Activated naive CD8-positive, alpha-beta T cell treated with anti-CD3 and anti-CD28 coated beads for 36 hours (primary cell): ENCODE data around the gene NID2. TPM values are rescaled to one million over a fixed set of nuclear protein-coding genes. Genes with fewer than 3 reads are reported as not detected.
A peak's percentile ranks its signal among the peaks of the same experiment; 100 is the strongest.

Experiments
- DNase-seq: peaks from one replicate; pipeline ENCODE4 v3.0.0; 2021
- H3K27ac Mint-ChIP-seq: one replicate; pipeline ENCODE4 v1.8.0; 2022; ENCODE audit warnings: mild to moderate bottlenecking, moderate library complexity, mixed read lengths
- H3K27me3 Mint-ChIP-seq: one replicate; pipeline ENCODE4 v1.8.0; 2022; ENCODE audit warnings: mild to moderate bottlenecking, mixed read lengths
- H3K36me3 Mint-ChIP-seq: one replicate; pipeline ENCODE4 v1.8.0; 2021; ENCODE audit warnings: mild to moderate bottlenecking, mixed read lengths
- H3K4me1 Mint-ChIP-seq: one replicate; pipeline ENCODE4 v1.8.0; 2021; ENCODE audit warnings: mixed read lengths
- H3K4me3 Mint-ChIP-seq: one replicate; pipeline ENCODE4 v1.8.0; 2022; ENCODE audit warnings: mild to moderate bottlenecking, moderate library complexity, mixed read lengths
- H3K9me3 Mint-ChIP-seq: one replicate; pipeline ENCODE4 v1.8.0; 2022; ENCODE audit warnings: mixed read lengths
- total RNA-seq, 2 experiments: library from RNA; stranded (reverse); gene quantifications; one replicate each; pipeline ENCODE4 v1.2.3, GENCODE V29; 2021

NID2 gene
- total RNA-seq, 2 experiments from 2014 or later, result not detected

DNA sequence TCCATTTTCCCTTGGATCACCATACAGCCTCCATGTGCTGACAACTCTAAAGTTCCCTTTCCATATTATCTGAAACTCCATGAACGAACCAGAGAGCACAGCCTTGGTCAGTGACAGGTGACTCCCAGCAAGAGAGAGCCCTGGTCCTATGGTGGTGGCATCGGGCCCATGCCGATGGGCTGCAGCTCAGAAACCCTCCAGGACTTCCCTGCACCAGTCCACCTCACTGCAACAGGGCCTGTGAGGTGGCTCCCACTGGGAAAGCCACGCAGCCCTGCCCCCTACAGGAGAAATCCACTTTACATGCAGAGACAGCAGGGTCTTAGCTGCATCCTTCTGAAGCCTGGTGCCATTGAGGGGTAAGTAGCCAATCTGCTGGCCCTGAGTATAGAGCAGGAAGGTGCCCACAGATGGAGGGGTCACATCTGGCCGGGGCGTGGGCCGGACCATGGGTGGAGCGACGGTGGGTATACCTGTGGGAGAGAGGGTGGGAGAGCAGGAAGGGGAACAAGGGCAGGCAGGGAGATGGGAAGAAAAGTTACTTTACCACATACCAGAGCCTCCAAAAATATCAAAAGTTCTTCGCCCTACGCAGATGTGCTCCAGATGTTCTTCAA, 54.8 kb downstream of the NID2 start:
- no peak overlapping the region for H3K4me3 Mint-ChIP-seq
- peaks cover 19% of the 10 kb centered on the region for H3K27me3 Mint-ChIP-seq
- H3K9me3 Mint-ChIP-seq, result no peaks in the 10 kb centered on the region
- no peak overlapping the region for H3K27ac Mint-ChIP-seq
- H3K36me3 Mint-ChIP-seq, result peaks cover 9% of the 10 kb centered on the region
- no peak for DNase-seq
- no peaks in the 10 kb centered on the region for H3K4me1 Mint-ChIP-seq

DNA sequence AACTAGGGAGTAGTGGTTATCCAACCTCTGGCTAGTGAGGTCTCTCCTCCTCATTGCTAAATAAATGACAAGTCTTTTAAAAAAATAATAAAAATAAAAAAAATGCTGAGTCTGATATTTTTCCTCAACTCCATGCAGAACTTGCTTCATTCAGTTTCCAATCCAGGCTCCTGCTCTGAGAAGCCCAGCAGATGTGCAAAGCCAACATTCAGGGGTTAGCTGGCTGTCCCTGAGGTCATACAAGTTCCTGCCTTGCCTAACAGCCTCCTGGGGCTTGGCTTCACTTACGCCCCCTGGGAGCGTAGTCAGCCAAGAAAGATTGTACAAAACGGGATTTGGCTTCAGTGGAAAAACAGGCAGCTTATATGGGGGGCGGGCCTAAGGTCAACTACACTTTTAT, 56.2 kb downstream of the NID2 start:
- no peak overlapping the region for H3K27ac Mint-ChIP-seq
- no peaks in the 10 kb centered on the region for H3K9me3 Mint-ChIP-seq
- peaks cover 19% of the 10 kb centered on the region for H3K27me3 Mint-ChIP-seq
- no peak for DNase-seq
- H3K4me3 Mint-ChIP-seq, result no peak overlapping the region
- H3K4me1 Mint-ChIP-seq, result no peaks in the 10 kb centered on the region
- peaks cover 19% of the 10 kb centered on the region for H3K36me3 Mint-ChIP-seq

- H3K27me3 Mint-ChIP-seq, result peaks cover 12% of the 10 kb centered on the region
These were observed 57.3 kb downstream of the NID2 start for GRCh38 chr14:52011523-52011922.

DNA sequence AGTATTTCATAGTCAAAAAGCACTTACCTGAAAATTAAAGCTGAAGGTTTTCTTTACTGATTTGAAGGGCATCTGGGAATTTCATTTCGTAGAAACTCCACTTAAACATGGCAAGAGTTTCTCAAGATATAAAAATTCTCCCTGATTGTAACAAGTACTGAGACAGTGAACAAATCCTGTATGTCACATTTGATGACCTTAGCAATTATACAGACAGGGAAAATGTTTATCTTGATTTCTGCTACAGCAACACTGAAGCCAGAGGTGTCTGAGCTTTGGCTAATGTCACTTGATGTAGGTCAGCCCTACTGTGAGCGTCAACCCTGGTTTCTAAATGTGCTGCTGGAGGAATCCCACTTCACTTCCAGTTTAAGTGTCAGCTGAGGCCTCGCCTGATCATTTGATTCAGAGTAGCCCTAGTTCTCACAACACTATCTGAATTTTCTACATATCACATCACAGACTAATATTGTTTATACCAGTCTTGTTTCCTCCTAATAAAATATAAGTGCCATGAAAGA, 58.6 kb downstream of the NID2 start:
- no peak overlapping the region for H3K4me3 Mint-ChIP-seq
- no peaks in the 10 kb centered on the region for H3K9me3 Mint-ChIP-seq
- peaks cover 33% of the 10 kb centered on the region for H3K36me3 Mint-ChIP-seq
- H3K27ac Mint-ChIP-seq, result no peak overlapping the region
- H3K27me3 Mint-ChIP-seq, result peaks cover 8% of the 10 kb centered on the region
- H3K4me1 Mint-ChIP-seq, result no peaks in the 10 kb centered on the region
- DNase-seq, result no peak

More at GRCh38 chr14:52011523-52011922, 57.3 kb downstream of the NID2 start:
- no peak overlapping the region for H3K4me3 Mint-ChIP-seq
- no peak overlapping the region for H3K27ac Mint-ChIP-seq
- no peaks in the 10 kb centered on the region for H3K4me1 Mint-ChIP-seq
- H3K36me3 Mint-ChIP-seq, result peaks cover 22% of the 10 kb centered on the region
- no peak for DNase-seq
- no peaks in the 10 kb centered on the region for H3K9me3 Mint-ChIP-seq

DNA sequence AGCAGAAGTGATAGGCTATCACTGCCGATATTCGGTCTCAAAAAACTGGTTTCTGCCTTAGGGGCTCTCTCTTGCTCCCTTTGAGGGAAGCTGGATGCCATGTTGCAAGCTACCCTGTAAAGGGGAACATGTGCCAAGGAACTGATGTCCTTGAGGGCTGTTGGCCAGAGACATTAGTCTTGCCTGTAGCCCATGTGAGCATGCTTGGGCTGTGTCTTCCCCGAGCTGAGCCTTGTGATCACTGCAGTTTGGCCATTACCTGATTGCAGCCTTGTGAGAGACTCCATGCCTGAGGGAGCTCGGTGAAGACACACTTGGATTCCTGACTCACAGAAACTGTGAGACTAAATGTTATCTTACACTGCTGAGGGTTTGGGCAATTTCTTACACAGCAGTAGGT, 60.7 kb downstream of the NID2 start:
- Mint-ChIP-seq H3K4me3 (no peak overlapping the region), H3K9me3 (no peaks in the 10 kb centered on the region), H3K36me3 (peaks cover 35% of the 10 kb centered on the region), H3K27me3 (no peaks in the 10 kb centered on the region), H3K4me1 (peaks cover 2% of the 10 kb centered on the region), H3K27ac (peak overlapping the region; percentile 13)
- no peak for DNase-seq

- Mint-ChIP-seq H3K36me3 (peaks cover 35% of the 10 kb centered on the region), H3K9me3 (no peaks in the 10 kb centered on the region), H3K27ac (no peak overlapping the region), H3K4me3 (no peak overlapping the region), H3K27me3 (no peaks in the 10 kb centered on the region), H3K4me1 (peaks cover 2% of the 10 kb centered on the region)
- no peak for DNase-seq
These were observed 61.2 kb downstream of the NID2 start for GRCh38 chr14:52007637-52008036.

DNA sequence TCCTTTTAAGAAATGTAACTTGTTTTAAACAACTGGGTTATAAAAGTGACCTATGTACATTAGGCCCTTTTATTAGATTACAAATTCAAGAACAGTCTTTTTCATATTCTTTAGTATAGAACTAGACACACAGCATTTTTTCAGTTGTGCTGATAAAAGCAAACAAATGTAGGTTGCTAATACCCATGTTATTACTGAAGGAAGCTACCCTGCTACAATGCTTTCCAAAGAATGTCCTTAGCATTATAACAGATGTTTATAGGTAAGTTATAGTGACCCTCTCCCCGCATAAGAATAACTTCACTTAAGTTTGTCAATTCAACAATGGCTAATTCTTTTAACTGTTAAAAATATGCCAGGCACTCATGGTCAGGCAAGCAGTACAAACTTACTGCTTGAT, 61.6 kb downstream of the NID2 start:
- peaks cover 35% of the 10 kb centered on the region for H3K36me3 Mint-ChIP-seq
- no peaks in the 10 kb centered on the region for H3K27me3 Mint-ChIP-seq
- no peak for DNase-seq
- H3K9me3 Mint-ChIP-seq, result no peaks in the 10 kb centered on the region
- peaks cover 5% of the 10 kb centered on the region for H3K4me1 Mint-ChIP-seq
- H3K27ac Mint-ChIP-seq, result no peak overlapping the region
- H3K4me3 Mint-ChIP-seq, result no peak overlapping the region

DNA sequence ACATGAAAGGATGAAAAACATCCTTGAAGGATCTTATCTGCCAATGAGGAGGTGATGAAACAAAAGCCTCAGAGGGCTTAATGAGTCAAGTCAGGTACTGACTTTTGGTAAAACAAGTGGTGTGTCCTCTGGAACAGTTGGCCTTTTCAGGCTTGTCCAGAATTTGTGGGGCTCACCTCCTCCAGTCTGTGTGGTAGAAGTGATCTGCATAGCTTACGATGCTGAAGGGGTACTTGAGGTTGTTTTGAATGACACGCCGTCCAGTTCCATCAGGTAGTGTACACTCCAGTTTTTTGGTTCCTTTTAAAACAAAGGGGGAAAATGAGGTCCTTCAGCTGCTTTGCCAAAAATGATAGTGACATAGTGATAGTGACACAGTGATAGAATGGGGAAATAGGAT, 62.5 kb downstream of the NID2 start:
- H3K36me3 Mint-ChIP-seq, result peaks cover 30% of the 10 kb centered on the region

GRCh38 chr14:52005625-52006024, 63.2 kb downstream of the NID2 start:
- DNase-seq, result no peak
- no peaks in the 10 kb centered on the region for H3K27me3 Mint-ChIP-seq
- peaks cover 10% of the 10 kb centered on the region for H3K4me1 Mint-ChIP-seq
- no peak overlapping the region for H3K4me3 Mint-ChIP-seq
- H3K9me3 Mint-ChIP-seq, result no peaks in the 10 kb centered on the region
- no peak overlapping the region for H3K27ac Mint-ChIP-seq
- peaks cover 32% of the 10 kb centered on the region for H3K36me3 Mint-ChIP-seq

More for the DNA sequence above, 62.5 kb downstream of the NID2 start:
- Mint-ChIP-seq H3K27ac (no peak overlapping the region), H3K27me3 (no peaks in the 10 kb centered on the region), H3K4me3 (no peak overlapping the region), H3K9me3 (no peaks in the 10 kb centered on the region), H3K4me1 (peaks cover 7% of the 10 kb centered on the region)
- DNase-seq, result no peak

GRCh38 chr14:52003324-52003723, 65.5 kb downstream of the NID2 start:
- peaks cover 10% of the 10 kb centered on the region for H3K4me1 Mint-ChIP-seq
- H3K9me3 Mint-ChIP-seq, result no peaks in the 10 kb centered on the region
- peaks cover 33% of the 10 kb centered on the region for H3K36me3 Mint-ChIP-seq
- no peak overlapping the region for H3K27ac Mint-ChIP-seq
- DNase-seq, result no peak
- H3K4me3 Mint-ChIP-seq, result no peak overlapping the region
- H3K27me3 Mint-ChIP-seq, result no peaks in the 10 kb centered on the region

DNA sequence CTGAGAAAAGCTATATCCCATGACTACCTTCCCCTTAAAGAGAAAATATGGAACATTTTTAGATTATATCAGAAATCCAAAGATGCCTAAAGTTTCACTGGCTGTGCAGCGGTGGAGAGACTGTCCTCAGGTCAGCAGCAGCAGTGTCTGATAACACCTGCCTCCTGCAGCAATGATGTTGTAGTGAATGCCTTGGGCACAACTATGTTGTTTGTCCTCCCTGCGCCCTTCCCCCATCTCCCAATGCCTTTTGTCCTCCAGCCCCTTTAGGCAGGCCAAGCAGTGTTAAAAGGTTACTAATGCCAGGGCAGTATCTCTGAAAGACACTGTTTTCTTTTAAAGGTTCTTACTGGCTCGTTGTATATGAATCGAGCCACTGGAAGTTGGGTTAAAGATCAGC, 66.3 kb downstream of the NID2 start:
- H3K36me3 Mint-ChIP-seq, result peaks cover 28% of the 10 kb centered on the region
- H3K4me3 Mint-ChIP-seq, result no peak overlapping the region
- no peak for DNase-seq
- H3K4me1 Mint-ChIP-seq, result peaks cover 10% of the 10 kb centered on the region
- no peaks in the 10 kb centered on the region for H3K27me3 Mint-ChIP-seq
- H3K27ac Mint-ChIP-seq, result no peak overlapping the region
- H3K9me3 Mint-ChIP-seq, result no peaks in the 10 kb centered on the region

- Mint-ChIP-seq H3K36me3 (peaks cover 26% of the 10 kb centered on the region), H3K27ac (no peak overlapping the region), H3K4me1 (peaks cover 16% of the 10 kb centered on the region), H3K4me3 (no peak overlapping the region), H3K9me3 (no peaks in the 10 kb centered on the region), H3K27me3 (no peaks in the 10 kb centered on the region)
- DNase-seq, result no peak
These were observed 68.2 kb downstream of the NID2 start for GRCh38 chr14:52000696-52001095.

DNA sequence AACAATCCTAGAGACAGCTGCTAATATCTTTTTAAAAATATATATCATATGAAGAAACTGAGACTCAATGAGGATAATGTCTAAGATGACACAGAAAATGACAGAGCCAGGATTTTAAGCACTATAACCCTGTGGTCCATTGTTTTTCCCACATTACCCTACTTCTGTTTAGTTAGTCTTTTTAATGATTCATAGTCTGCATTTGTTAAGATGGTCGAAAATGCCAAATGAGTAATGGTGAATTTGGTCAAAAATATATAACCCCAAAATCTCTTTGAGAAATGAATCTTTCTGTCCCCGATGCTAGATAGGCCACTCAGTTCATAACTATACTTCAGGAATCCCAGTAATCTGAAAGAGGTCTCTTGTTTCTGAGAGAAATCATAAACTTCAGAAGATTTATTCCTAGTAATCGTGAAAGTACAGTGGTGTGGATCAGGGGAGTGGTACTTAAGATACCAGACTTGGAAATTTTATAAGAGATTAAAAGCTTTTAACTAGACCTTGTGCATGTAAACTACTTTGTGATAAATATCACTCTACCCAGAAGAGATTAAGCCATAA, 68.8 kb downstream of the NID2 start:
- Mint-ChIP-seq H3K4me1 (peaks cover 18% of the 10 kb centered on the region), H3K27me3 (no peaks in the 10 kb centered on the region), H3K27ac (no peak overlapping the region), H3K9me3 (no peaks in the 10 kb centered on the region), H3K4me3 (no peak overlapping the region), H3K36me3 (peaks cover 21% of the 10 kb centered on the region)
- DNase-seq, result no peak

- H3K27ac Mint-ChIP-seq, result no peak overlapping the region
- peaks cover 20% of the 10 kb centered on the region for H3K4me1 Mint-ChIP-seq
- no peaks in the 10 kb centered on the region for H3K27me3 Mint-ChIP-seq
- H3K36me3 Mint-ChIP-seq, result peaks cover 21% of the 10 kb centered on the region
- no peak for DNase-seq
- no peak overlapping the region for H3K4me3 Mint-ChIP-seq
- H3K9me3 Mint-ChIP-seq, result no peaks in the 10 kb centered on the region
These were observed 69.8 kb downstream of the NID2 start for GRCh38 chr14:51999084-51999483.

DNA sequence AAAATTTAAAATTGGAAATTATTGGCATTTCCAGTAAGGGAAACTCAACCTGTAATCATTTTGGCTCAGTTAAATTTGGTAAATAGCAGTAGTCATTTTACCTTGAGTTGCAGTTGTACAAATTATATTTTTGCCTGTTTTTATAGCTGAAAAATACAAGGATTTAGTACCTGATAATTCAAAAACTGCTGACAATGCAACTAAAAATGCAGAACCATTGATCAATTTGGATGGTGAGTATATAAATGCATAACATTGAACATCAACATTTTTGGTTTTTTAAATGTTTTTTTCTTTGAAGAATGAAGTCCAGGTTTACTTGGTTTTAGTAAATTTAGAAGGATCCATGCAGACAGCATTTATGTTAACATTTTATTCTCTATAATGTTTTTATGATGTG, 70.5 kb downstream of the NID2 start:
- Mint-ChIP-seq H3K4me1 (peaks cover 27% of the 10 kb centered on the region), H3K36me3 (peaks cover 24% of the 10 kb centered on the region), H3K9me3 (no peaks in the 10 kb centered on the region), H3K27ac (no peak overlapping the region), H3K4me3 (no peak overlapping the region), H3K27me3 (no peaks in the 10 kb centered on the region)
- no peak for DNase-seq

GRCh38 chr14:51996148-51996746, 72.6 kb downstream of the NID2 start:
- H3K4me3 Mint-ChIP-seq, result no peak overlapping the region
- H3K36me3 Mint-ChIP-seq, result peaks cover 27% of the 10 kb centered on the region
- H3K27me3 Mint-ChIP-seq, result no peaks in the 10 kb centered on the region
- no peak for DNase-seq
- peaks cover 33% of the 10 kb centered on the region for H3K4me1 Mint-ChIP-seq
- no peak overlapping the region for H3K27ac Mint-ChIP-seq
- no peaks in the 10 kb centered on the region for H3K9me3 Mint-ChIP-seq
